CMK (cell line): Measurements from ENCODE around the gene MAZ.
"Not testable (repeated sequence)": the region's sequence is repeated elsewhere in the genome, so short reads cannot be mapped to it uniquely, and the experiment has no call there.

Experiments used
- DNase-seq: peaks from one replicate; pipeline ENCODE4 v3.0.0-alpha.2; 2010; ENCODE audit warnings: low read depth

MAZ gene

GRCh38 chr16:29825145-29826044, 19.1 kb downstream of the MAZ start:
- DNase-seq: no peak

- no peak for DNase-seq
Observed at GRCh38 chr16:29826342-29826695, 20.0 kb downstream of the MAZ start.

DNA sequence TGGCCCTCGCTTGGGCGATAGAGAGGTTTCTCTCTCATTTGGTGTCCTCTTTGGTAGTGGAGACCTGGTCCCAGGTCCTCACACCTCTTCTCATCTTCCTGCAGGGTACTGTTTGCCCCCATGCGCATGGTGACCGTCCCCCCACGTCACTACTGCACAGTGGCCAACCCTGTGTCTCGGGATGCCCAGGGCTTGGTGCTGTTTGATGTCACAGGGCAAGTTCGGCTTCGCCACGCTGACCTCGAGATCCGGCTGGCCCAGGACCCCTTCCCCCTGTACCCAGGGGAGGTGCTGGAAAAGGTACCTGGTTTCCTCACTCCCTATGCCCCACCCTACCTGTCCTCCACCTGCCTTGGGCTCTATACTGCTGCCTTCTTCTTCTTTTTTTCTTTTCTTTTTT, 24.4 kb downstream of the MAZ start:
- DNase-seq: no peak

- no peak for DNase-seq
Observed at GRCh38 chr16:29831490-29831889, 25.2 kb downstream of the MAZ start.

DNA sequence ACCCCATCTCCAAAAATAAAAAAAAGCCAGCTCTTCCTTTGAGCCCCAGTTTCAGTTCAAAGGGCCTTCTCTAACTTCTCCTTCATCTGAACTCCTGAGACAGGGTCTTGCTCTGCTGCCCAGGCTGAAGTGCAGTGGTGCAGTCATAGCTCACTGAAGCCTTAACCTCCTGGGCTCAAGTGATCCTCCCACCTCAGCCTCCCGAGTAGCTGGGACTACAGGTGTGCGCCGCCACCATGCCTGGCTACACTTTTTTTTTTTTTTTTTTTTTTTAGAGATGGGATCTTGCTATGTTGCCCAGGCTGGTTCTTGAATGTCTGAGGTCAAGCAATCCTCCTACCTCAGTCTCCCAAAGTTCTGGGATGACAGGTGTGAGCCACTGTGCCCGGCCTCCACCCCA, 26.9 kb downstream of the MAZ start:
- not testable (repeated sequence) for DNase-seq

DNA sequence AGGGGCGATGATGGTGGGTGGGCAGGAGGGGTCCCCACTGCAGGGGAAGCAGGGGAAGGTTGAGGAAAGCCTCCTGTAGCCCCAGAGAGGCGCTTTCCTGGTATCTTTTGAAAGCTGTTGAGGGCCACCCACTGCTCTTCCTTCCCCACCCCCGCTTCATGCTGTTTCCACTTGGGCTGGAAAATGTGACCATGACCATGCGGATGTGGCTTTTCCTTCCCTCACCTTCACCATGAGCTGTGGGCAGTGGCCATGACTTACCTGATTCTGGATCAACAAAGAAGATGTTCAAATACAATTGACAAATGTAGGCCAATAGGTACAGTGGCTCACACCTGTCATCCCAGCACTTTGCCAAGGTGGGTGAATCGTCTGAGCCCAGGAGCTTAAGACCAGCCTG, 27.8 kb downstream of the MAZ start:
- DNase-seq: no peak

- no peak for DNase-seq
Observed at GRCh38 chr16:29835926-29836325, 29.6 kb downstream of the MAZ start.

DNA sequence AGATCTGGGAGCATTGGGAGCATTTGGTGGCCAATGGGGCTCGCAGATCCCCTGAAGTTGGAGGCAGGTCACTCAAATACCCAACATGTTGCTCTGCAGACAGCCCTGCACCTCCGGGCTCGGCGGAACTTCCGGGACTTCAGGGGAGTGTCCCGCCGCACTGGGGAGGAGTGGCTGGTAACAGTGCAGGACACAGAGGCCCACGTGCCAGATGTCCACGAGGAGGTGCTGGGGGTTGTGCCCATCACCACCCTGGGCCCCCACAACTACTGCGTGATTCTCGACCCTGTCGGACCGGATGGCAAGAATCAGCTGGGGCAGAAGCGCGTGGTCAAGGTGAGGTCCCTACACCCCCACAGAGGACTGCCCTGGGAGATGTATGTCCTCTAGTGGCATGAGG, 30.3 kb downstream of the MAZ start:
- no peak for DNase-seq

- DNase-seq: no peak
Observed at GRCh38 chr16:29837841-29838240, 31.5 kb downstream of the MAZ start.

GRCh38 chr16:29839822-29840221, 33.5 kb downstream of the MAZ start:
- DNase-seq: no peak

DNA sequence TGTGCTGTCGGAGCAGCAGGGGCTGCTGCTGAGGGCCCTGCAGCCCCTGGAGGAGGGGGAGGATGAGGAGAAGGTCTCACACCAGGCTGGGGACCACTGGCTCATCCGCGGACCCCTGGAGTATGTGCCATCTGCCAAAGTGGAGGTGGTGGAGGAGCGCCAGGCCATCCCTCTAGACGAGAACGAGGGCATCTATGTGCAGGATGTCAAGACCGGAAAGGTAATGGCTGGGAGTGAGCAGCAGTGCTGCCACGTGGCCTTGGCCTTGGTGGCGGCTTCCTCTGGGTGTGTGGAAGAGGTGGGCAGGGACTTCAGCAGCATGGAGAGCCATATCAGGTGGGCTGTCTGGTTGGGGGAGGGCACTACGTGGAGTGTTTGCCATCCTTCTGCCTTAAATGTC, 33.9 kb downstream of the MAZ start:
- no peak for DNase-seq

- no peak for DNase-seq
Observed at GRCh38 chr16:29841631-29842030, 35.3 kb downstream of the MAZ start.

DNA sequence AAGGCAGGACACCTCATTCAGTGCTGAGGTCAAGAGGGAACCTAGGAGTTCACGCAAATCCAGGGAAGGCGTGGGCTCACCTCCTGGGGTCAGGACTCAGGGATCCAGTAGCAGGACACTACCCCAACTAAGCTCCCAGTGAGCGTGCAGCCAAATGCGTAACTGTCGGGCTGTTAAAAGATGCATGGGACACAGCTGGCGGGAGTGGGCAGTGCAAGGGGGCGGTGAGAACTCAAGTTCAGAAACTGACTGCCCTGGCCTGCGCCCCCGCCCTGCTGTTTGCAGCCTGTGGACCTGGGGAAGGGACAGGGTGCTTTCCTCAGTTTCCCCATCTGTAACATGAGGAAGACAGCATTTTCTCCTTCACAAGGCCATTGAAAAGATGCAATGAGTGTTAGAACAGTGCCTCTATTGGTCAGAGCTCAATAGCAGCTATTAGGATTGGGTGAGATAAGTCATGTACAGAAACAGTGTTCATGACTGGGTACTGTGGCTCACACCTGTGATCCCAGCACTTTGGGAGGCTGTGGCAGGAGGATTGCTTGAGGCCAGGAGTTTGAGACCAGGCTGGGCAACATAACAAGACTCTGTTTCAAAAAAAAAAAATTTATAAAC, 36.5 kb downstream of the MAZ start:
- no peak for DNase-seq

- no peak for DNase-seq
Observed at GRCh38 chr16:29843931-29844330, 37.6 kb downstream of the MAZ start.

GRCh38 chr16:29844575-29845331, 38.4 kb downstream of the MAZ start:
- DNase-seq: no peak

DNA sequence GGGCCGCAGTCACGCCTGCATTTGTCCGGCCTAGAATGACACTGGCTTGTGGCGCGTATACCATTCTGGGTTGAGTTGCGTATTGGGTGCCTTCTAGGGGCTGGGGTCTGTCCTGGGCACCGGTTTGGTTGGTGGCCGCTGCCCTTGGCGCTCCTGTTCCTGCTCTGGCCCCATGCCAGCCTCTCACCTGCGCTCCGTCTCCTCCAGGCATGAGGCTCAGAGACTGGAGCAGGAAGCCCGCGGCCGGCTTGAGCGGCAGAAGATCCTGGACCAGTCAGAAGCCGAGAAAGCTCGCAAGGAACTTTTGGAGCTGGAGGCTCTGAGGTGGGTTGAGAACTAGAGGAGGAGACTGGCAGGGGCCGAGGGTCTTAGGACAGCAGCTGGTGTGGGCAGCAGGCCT, 39.3 kb downstream of the MAZ start:
- DNase-seq: no peak

- DNase-seq: peak; percentile 35
Observed at GRCh38 chr16:29848420-29849297, 42.3 kb downstream of the MAZ start.

GRCh38 chr16:29849505-29849904, 43.2 kb downstream of the MAZ start:
- no peak for DNase-seq

- no peak for DNase-seq
Observed at GRCh38 chr16:29850998-29851397, 44.7 kb downstream of the MAZ start.

- no peak for DNase-seq
Observed at GRCh38 chr16:29852654-29853053, 46.3 kb downstream of the MAZ start.

DNA sequence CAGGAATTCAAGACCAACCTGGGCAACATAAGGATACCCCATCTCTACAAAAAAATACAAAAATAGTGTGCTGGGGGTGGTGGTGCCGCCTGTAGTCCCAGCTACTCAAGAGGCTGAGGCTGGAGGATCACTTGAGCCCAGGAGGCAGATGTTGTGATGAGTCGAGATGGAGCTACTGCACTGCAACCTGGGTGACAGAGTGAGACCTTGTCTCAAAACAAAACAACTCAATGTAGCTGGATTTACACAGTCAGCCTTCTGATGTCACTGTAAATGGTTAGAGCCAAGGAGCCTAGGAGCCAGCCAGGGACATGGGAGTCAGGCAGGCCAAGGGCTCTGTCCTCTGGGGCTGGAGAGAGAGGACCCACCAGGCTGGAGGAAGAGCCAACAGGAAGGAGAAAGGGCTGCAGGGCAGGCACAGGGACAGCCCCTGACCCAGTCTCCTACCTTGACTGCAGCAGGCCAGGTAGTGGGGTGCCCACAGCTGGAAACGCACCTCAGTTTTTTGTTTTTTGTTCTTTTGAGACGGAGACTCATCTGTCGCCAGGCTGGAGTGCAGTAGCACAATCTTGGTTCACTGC, 48.3 kb downstream of the MAZ start:
- DNase-seq: no peak
